DOHH2 (cell line): ENCODE measurements around the gene RER1.

Experiments used
- H3F3A ChIP-seq: fragments of 200-600 bp; sonication (generic), shearing (Covaris generic); 2 replicates; pipeline ENCODE4 v1.6.0; 2016; ENCODE audit warnings: antibody characterized with exemption, mild to moderate bottlenecking; ENCODE audit not compliant: control insufficient read depth, insufficient read depth
- H3K27ac ChIP-seq: fragments of 200-600 bp; sonication (generic); 2 replicates; pipeline ENCODE4 v1.5.1; 2014; ENCODE audit warnings: low read depth, mild to moderate bottlenecking, low read length, moderate library complexity
- H3K27me3 ChIP-seq: fragments of 200-600 bp; sonication (generic); 2 replicates; pipeline ENCODE4 v1.6.1; 2014; ENCODE audit warnings: mild to moderate bottlenecking, low read length, mixed read lengths; ENCODE audit not compliant: control insufficient read depth
- H3K36me3 ChIP-seq: fragments of 200-600 bp; sonication (generic); 2 replicates; pipeline ENCODE4 v1.6.1; 2014; ENCODE audit warnings: mild to moderate bottlenecking, low read length, moderate library complexity, mixed read lengths; ENCODE audit not compliant: control insufficient read depth
- H3K4me1 ChIP-seq: fragments of 200-600 bp; sonication (generic); 2 replicates; pipeline ENCODE4 v1.6.1; 2014; ENCODE audit warnings: mild to moderate bottlenecking, low read length, mixed read lengths; ENCODE audit not compliant: control insufficient read depth
- H3K4me2 ChIP-seq: fragments of 200-600 bp; sonication (generic); 2 replicates; pipeline ENCODE4 v1.6.0; 2014; ENCODE audit warnings: mild to moderate bottlenecking, low read length, moderate library complexity
- H3K4me3 ChIP-seq: fragments of 200-600 bp; sonication (generic); 2 replicates; pipeline ENCODE4 v1.5.1; 2014; ENCODE audit warnings: mild to moderate bottlenecking, low read length, mixed read lengths
- H3K79me2 ChIP-seq: fragments of 200-600 bp; sonication (generic); 2 replicates; pipeline ENCODE4 v1.6.1; 2014; ENCODE audit warnings: mild to moderate bottlenecking, low read length, mixed read lengths; ENCODE audit not compliant: control insufficient read depth
- H3K9me2 ChIP-seq: fragments of 200-600 bp; sonication (generic); replicated peaks from 2 replicates; pipeline ENCODE4 v1.6.1; 2014; ENCODE audit warnings: mild to moderate bottlenecking, low read length, mixed read lengths; ENCODE audit not compliant: control insufficient read depth
- H3K9me3 ChIP-seq: fragments of 200-600 bp; sonication (generic); 2 replicates; pipeline ENCODE4 v1.6.1; 2014; ENCODE audit warnings: antibody characterized with exemption, low read length, mixed read lengths; ENCODE audit not compliant: control insufficient read depth, insufficient read depth
- H4K20me1 ChIP-seq: fragments of 200-600 bp; sonication (generic); 2 replicates; pipeline ENCODE4 v1.6.0; 2014; ENCODE audit warnings: low read depth, mild to moderate bottlenecking, antibody characterized with exemption, low read length, moderate library complexity; ENCODE audit not compliant: control insufficient read depth, insufficient read depth
- EZH2phosphoT487 ChIP-seq: fragments of 200-600 bp; sonication (generic); IDR thresholded peaks from 2 replicates; pipeline ENCODE4 v1.6.1; 2017; ENCODE audit warnings: borderline replicate concordance, mild to moderate bottlenecking, antibody characterized with exemption, low read length, moderate library complexity, mixed read lengths
- TF ChIP-seq, protein P1 (sequence below): fragments of 200-600 bp; sonication (generic); IDR thresholded peaks from one replicate; pipeline ENCODE4 v1.5.1; 2014; ENCODE audit warnings: antibody characterized with exemption, mild to moderate bottlenecking, low read depth, low read length; ENCODE audit not compliant: poor library complexity, severe bottlenecking

Gene RER1

DNA sequence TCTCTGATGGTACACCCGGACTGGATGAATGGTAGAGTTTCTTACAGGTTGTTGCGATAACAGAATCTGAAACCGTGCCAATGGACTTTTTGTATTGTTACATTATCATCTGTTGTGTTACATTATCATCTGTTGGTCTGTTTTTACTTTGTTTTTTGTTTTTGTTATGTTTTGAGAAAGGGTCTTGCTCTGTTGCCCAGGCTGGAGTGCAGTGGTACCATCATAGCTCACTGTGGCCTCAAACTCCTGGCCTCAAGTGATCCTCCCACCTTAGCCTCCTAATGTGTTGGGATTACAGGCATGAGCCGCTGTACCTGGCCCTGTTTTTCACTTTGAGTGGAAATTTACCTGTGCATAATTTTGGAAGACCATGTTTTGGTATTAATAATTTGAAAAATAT, 30.9 kb downstream of the RER1 start:
- no peaks in the 10 kb centered on the region for H3K36me3 ChIP-seq
- H3K4me2 ChIP-seq: no peak overlapping the region
- H3K79me2 ChIP-seq: no peaks in the 10 kb centered on the region
- H3K4me1 ChIP-seq: no peaks in the 10 kb centered on the region
- no peaks in the 10 kb centered on the region for H3K9me2 ChIP-seq
- TF ChIP-seq EZH2phosphoT487: no peak
- TF ChIP-seq, protein P1, sequence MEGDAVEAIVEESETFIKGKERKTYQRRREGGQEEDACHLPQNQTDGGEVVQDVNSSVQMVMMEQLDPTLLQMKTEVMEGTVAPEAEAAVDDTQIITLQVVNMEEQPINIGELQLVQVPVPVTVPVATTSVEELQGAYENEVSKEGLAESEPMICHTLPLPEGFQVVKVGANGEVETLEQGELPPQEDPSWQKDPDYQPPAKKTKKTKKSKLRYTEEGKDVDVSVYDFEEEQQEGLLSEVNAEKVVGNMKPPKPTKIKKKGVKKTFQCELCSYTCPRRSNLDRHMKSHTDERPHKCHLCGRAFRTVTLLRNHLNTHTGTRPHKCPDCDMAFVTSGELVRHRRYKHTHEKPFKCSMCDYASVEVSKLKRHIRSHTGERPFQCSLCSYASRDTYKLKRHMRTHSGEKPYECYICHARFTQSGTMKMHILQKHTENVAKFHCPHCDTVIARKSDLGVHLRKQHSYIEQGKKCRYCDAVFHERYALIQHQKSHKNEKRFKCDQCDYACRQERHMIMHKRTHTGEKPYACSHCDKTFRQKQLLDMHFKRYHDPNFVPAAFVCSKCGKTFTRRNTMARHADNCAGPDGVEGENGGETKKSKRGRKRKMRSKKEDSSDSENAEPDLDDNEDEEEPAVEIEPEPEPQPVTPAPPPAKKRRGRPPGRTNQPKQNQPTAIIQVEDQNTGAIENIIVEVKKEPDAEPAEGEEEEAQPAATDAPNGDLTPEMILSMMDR: no peak
- H3K27me3 ChIP-seq: no peaks in the 10 kb centered on the region
- no peaks in the 10 kb centered on the region for H3K9me3 ChIP-seq
- no peak overlapping the region for H3K27ac ChIP-seq
- no peaks in the 10 kb centered on the region for H3F3A ChIP-seq
- H3K4me3 ChIP-seq: no peak overlapping the region
- 0 out of 2 replicates have a peak, but pooled peaks cover 4% of the 10 kb centered on the region for H4K20me1 ChIP-seq

DNA sequence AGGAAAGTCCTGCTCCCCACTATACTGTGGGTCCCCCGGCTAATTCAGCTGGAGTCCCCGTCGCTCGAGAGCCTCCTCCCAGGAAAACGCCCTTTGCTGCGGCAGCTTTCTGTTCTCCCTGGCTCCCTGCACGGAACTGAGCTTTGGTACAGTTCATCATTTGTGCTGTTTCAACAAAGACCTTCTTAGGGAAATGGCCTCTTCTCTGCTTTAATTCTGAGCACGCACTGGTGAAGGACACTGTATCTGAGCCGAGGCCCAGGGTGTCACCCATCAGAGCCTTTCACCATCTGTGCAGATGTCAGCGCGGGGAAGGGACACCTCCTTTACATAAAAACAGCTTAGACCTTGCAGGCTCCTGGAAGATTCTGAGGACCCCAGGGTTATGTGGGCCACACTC, 34.3 kb downstream of the RER1 start:
- H4K20me1 ChIP-seq: no peaks in the 10 kb centered on the region
- H3K4me2 ChIP-seq: no peak overlapping the region
- no peaks in the 10 kb centered on the region for H3K79me2 ChIP-seq
- H3K27ac ChIP-seq: no peak overlapping the region
- H3K9me3 ChIP-seq: peaks cover 21% of the 10 kb centered on the region; the same call in 1 of the 2 replicates
- no peak overlapping the region for H3K4me3 ChIP-seq
- H3K36me3 ChIP-seq: no peaks in the 10 kb centered on the region
- no peaks in the 10 kb centered on the region for H3K9me2 ChIP-seq
- H3K4me1 ChIP-seq: no peaks in the 10 kb centered on the region
- no peaks in the 10 kb centered on the region for H3K27me3 ChIP-seq
- no peaks in the 10 kb centered on the region for H3F3A ChIP-seq
- no peak for TF ChIP-seq EZH2phosphoT487
- TF ChIP-seq, protein P1: no peak

DNA sequence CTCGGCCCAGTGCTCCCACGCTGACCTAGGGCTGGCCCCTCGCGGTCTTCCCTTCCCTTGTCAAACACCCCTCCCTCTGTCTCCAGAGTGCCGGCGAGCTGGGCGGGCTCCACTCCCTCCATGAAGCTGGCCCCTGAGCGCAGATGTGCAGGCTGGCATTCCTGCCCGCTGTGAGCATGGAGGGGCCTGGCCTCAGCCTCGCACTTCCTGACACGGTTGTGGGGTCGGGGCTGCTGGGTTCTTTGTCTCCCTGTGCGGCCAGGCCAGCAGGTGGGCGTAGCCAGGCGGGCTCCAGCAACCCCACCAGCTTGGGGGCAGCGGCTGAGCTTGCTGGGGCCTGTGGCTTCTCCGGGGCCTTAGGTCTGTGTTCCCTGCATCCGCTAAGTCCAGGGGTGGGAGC, 34.9 kb downstream of the RER1 start:
- no peaks in the 10 kb centered on the region for H3K4me1 ChIP-seq
- no peak for TF ChIP-seq EZH2phosphoT487
- TF ChIP-seq, protein P1: no peak
- no peaks in the 10 kb centered on the region for H3K9me2 ChIP-seq
- no peaks in the 10 kb centered on the region for H3F3A ChIP-seq
- H3K4me2 ChIP-seq: no peak overlapping the region
- peaks cover 21% of the 10 kb centered on the region; the same call in 1 of the 2 replicates for H3K9me3 ChIP-seq
- H3K36me3 ChIP-seq: no peaks in the 10 kb centered on the region
- H3K27me3 ChIP-seq: no peaks in the 10 kb centered on the region
- H3K27ac ChIP-seq: no peak overlapping the region
- H3K79me2 ChIP-seq: no peaks in the 10 kb centered on the region
- H3K4me3 ChIP-seq: no peak overlapping the region
- H4K20me1 ChIP-seq: no peaks in the 10 kb centered on the region
